ENCODE results near the gene UCP3.

DNA sequence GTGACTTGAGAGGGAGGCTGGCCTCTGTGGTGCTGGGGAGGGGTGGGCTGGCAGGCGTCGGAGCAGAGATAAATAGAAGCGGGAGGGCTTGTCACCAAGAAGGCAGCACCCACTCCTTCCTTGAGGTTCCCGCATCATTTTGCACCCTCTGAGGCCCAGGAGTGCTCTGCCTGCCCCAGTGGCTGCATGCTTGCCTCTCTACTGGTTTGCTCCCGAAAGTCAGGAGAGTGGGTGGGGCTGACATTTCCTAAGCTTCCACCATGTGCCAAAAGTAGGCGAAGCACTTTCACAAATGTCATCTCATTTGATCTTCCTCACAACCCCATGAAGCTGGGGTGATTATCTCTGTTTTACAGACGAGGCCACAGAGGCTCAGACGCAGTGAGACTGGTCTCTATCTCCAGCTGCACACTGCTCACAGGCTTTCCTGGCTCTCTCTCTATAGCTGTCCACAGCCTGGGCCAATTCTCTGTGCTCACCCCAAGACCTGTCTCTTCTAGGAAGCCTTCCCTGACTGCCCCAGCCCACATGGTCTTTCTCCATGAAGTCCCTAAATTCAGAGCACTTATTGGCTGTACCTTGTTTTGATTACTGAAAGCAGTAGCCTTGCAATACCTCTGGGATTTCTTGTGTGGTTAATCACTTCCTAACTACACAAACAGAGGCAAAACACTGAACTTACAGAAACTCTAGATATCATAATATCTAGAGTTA is 2.6 kb upstream of the UCP3 start:
- TF ChIP-seq CTCF (IDR thresholded peaks at IDR 0.05) (no peak), POLR2AphosphoS5 (IDR thresholded peaks at IDR 0.05) (no peak), POLR2A (IDR thresholded peaks at IDR 0.05) (no peak)

All from breast epithelium (tissue), 3 donors.